GM12878 (cell line): ENCODE data around the gene TOE1. TPM values are rescaled to one million over a fixed set of nuclear protein-coding genes. Genes with fewer than 3 reads are reported as not detected.

Experiments used
- ATAC-seq: fragments of 200-7000 bp; cut with Tn5 transposase; 3 replicates; pipeline ENCODE4 v1.9.1; 2020; ENCODE audit warnings: mild to moderate bottlenecking, moderate library complexity
- BruUV-seq: library from RNA; stranded (reverse); fragments of 400-500 nt; replicated peaks from 2 replicates; lab custom pipeline; 2021; lab: Mats Ljungman, UMichigan
- CTCF ChIA-PET: fragments of 300-600 bp; sonication (Branson Sonifier 250); formaldehyde crosslinking; extraction: SDS; loops from one replicate; lab custom pipeline; 2021; ENCODE audit warnings: inconsistent platforms; lab: Yijun Ruan, JAX
- POLR2A ChIA-PET: fragments of 350-600 bp; formaldehyde crosslinking; extraction: SDS; loops from one replicate; lab custom pipeline; 2021; ENCODE audit warnings: inconsistent platforms; lab: Charles Lee
- RAD21 ChIA-PET: fragments of 300-600 bp; sonication (Branson Sonifier 250); formaldehyde crosslinking; loops from one replicate; lab custom pipeline; 2023; ENCODE audit warnings: antibody characterized with exemption; ENCODE audit not compliant: unreplicated experiment; lab: Charles Lee
- SMC1A ChIA-PET: fragments of 300-600 bp; sonication (Branson Sonifier 250); formaldehyde crosslinking; loops from one replicate; lab custom pipeline; 2023; ENCODE audit not compliant: unreplicated experiment, uncharacterized antibody; lab: Charles Lee
- DNase-seq: peaks from one replicate; pipeline ENCODE4 v3.0.0-alpha.2; 2011; ENCODE audit warnings: low read depth, low spot score
- FAIRE-seq: peaks from 3 replicates; lab custom pipeline; 2011; peaks lifted over from hg19 to GRCh38; lab: Jason Lieb, UNC
- H2AFZ ChIP-seq: 2 replicates; pipeline ENCODE4 v1.6.0; 2011; ENCODE audit warnings: low read depth, low read length, control low read depth; ENCODE audit not compliant: control insufficient read depth
- H3K27ac ChIP-seq: 2 replicates; pipeline ENCODE4 v1.5.1; 2011; ENCODE audit warnings: control low read depth; ENCODE audit not compliant: control insufficient read depth, insufficient read depth
- H3K27me3 ChIP-seq, 2 experiments: replicated peaks in 1 of 2; 2 replicates each; pipeline versions ENCODE4 v1.6.0 to v1.6.1; 2011; ENCODE audit warnings: low read length in 1 of 2; ENCODE audit not compliant: control insufficient read depth in 2 of 2, insufficient read depth in 2 of 2
- H3K36me3 ChIP-seq, 2 experiments: 2 replicates each; pipeline ENCODE4 v1.5.1; 2011; ENCODE audit warnings: low read length in 1 of 2; ENCODE audit not compliant: control insufficient read depth in 2 of 2, insufficient read depth in 2 of 2
- H3K4me1 ChIP-seq: 2 replicates; pipeline ENCODE4 v1.6.1; 2011; ENCODE audit warnings: mild to moderate bottlenecking, low read length, moderate library complexity, mixed read lengths; ENCODE audit not compliant: control insufficient read depth, insufficient read depth
- H3K4me2 ChIP-seq: 2 replicates; pipeline ENCODE4 v1.6.0; 2011; ENCODE audit warnings: control low read depth; ENCODE audit not compliant: control insufficient read depth, insufficient read depth
- H3K4me3 ChIP-seq: fragments of 200-600 bp; sonication (generic); 2 replicates; pipeline ENCODE4 v1.5.1; 2016
- H3K79me2 ChIP-seq: 2 replicates; pipeline ENCODE4 v1.6.0; 2011; ENCODE audit warnings: low read length; ENCODE audit not compliant: control insufficient read depth, insufficient read depth
- H3K9ac ChIP-seq: 2 replicates; pipeline ENCODE4 v1.8.0; 2011; ENCODE audit warnings: low read length, control low read depth, mixed read lengths; ENCODE audit not compliant: control insufficient read depth, insufficient read depth
- H3K9me3 ChIP-seq: replicated peaks from 3 replicates; pipeline ENCODE4 v1.5.1; 2011; ENCODE audit warnings: mild to moderate bottlenecking, low read length; ENCODE audit not compliant: control insufficient read depth, insufficient read depth
- H4K20me1 ChIP-seq: 2 replicates; pipeline ENCODE4 v1.6.0; 2011; ENCODE audit not compliant: control insufficient read depth, insufficient read depth
- BHLHE40 ChIP-seq, 2 experiments: fragments of 450-650 bp in 1 of 2; IDR thresholded peaks; 2 replicates each; pipeline ENCODE4 v1.6.1; 2011 to 2017; ENCODE audit warnings: low read depth in 2 of 2, borderline replicate concordance in 1 of 2, improper control_type of control experiment in 1 of 2, low read length in 1 of 2, mild to moderate bottlenecking in 1 of 2
- CHD1 ChIP-seq: IDR thresholded peaks from 2 replicates; pipeline ENCODE4 v1.6.1; 2012; ENCODE audit warnings: low read depth, low read length, improper control_type of control experiment
- CREB1 ChIP-seq: IDR thresholded peaks from 2 replicates; pipeline ENCODE4 v1.6.1; 2012; ENCODE audit warnings: low read depth, mild to moderate bottlenecking, inconsistent platforms
- CREM ChIP-seq: IDR thresholded peaks from 2 replicates; pipeline ENCODE4 v1.6.1; 2014; ENCODE audit warnings: antibody characterized with exemption, low read depth
- EGR1 ChIP-seq, 2 experiments: IDR thresholded peaks; 1 replicate in 1 of 2; 2 replicates in 1 of 2; pipeline ENCODE4 v1.6.1; 2011 to 2012; ENCODE audit warnings: low read depth in 2 of 2, low read length in 2 of 2, borderline replicate concordance in 1 of 2, mild to moderate bottlenecking in 1 of 2, moderate library complexity in 1 of 2
- EP300 ChIP-seq, 2 experiments: fragments of 150-350 bp in 1 of 2; IDR thresholded peaks; 2 replicates each; pipeline ENCODE4 v1.6.1; 2011 to 2012; ENCODE audit warnings: low read depth in 2 of 2, low read length in 2 of 2, borderline replicate concordance in 1 of 2, improper control_type of control experiment in 1 of 2, inconsistent platforms in 1 of 2; ENCODE audit not compliant: control insufficient read depth in 1 of 2
- FOXM1 ChIP-seq: IDR thresholded peaks from 2 replicates; pipeline ENCODE4 v1.6.1; 2012; ENCODE audit warnings: low read depth, mild to moderate bottlenecking, inconsistent platforms, low read length, moderate library complexity
- HCFC1 ChIP-seq: fragments of 150-350 bp; IDR thresholded peaks from 2 replicates; pipeline ENCODE4 v1.6.1; 2014; ENCODE audit warnings: low read length
- MEF2A ChIP-seq: IDR thresholded peaks from 2 replicates; pipeline ENCODE4 v1.6.1; 2011; ENCODE audit warnings: low read depth, mild to moderate bottlenecking, low read length, moderate library complexity; ENCODE audit not compliant: insufficient read depth
- MTA3 ChIP-seq: IDR thresholded peaks from 2 replicates; pipeline ENCODE4 v1.6.1; 2012; ENCODE audit warnings: low read length, inconsistent platforms, borderline replicate concordance
- POLR2AphosphoS5 ChIP-seq: IDR thresholded peaks from 2 replicates; pipeline ENCODE4 v1.6.1; 2011; ENCODE audit warnings: mild to moderate bottlenecking, low read length, inconsistent platforms
- RAD21 ChIP-seq: IDR thresholded peaks from 2 replicates; pipeline ENCODE4 v1.6.1; 2011; ENCODE audit warnings: mild to moderate bottlenecking, low read depth, low read length, moderate library complexity; ENCODE audit not compliant: insufficient read depth
- SMC3 ChIP-seq: IDR thresholded peaks from 2 replicates; pipeline ENCODE4 v1.6.1; 2011; ENCODE audit warnings: low read length, improper control_type of control experiment, borderline replicate concordance
- SREBF2 ChIP-seq: IDR thresholded peaks from 2 replicates; pipeline ENCODE4 v1.6.1; 2012; ENCODE audit warnings: mild to moderate bottlenecking, low read length
- YBX1 ChIP-seq: fragments of 450-650 bp; IDR thresholded peaks from 2 replicates; pipeline ENCODE4 v1.6.1; 2016; ENCODE audit warnings: antibody characterized with exemption
- ZBED1 ChIP-seq: IDR thresholded peaks from 2 replicates; pipeline ENCODE4 v1.6.1; 2016; ENCODE audit warnings: borderline replicate concordance
- WGBS: methylation state at CpG from one replicate; pipeline ENCODE4 v1.1.6; 2016; ENCODE audit warnings: low lambda C conversion rate; ENCODE audit not compliant: insufficient replicate concordance, insufficient coverage; ENCODE audit errors: missing lambda C conversion rate; 5-methylcytosine and 5-hydroxymethylcytosine counted together
- in situ Hi-C: fragments of 300-500 bp; cut with MboI; formaldehyde crosslinking; loops from 9 replicates; pipeline ENCODE4 v1.14.3; 2018; ENCODE audit warnings: mixed read lengths
- intact Hi-C: fragments of 100-400 bp; cut with micrococcal nuclease; formaldehyde crosslinking; loops from one replicate; pipeline ENCODE4 v1.14.2; 2022; ENCODE audit not compliant: unreplicated experiment
- polyA plus RNA-seq, 11 experiments: library from polyadenylated mRNA; depleted of rRNA in 4 of 11; unstranded in 6 of 11; stranded (reverse) in 5 of 11; fragments of >200 nt; fragmentation: Nextera tagmentation in 4 of 11; fragmentation: Illumina TruSeq in 1 of 11; extraction: Ambion mirVana in 4 of 11; extraction: Trizol in 1 of 11; gene quantifications; 1 replicate in 1 of 11; 2 replicates in 10 of 11; pipeline versions ENCODE4 v1.2.1 to v1.2.3, GENCODE V29; 2011 to 2016; ENCODE audit warnings: inconsistent platforms in 2 of 11, missing spikeins in 2 of 11, low read depth in 1 of 11
- total RNA-seq, 4 experiments: library from RNA; depleted of rRNA in 3 of 4; stranded (reverse); fragments of >200 nt in 3 of 4; fragmentation: Illumina TruSeq in 1 of 4; extraction: Trizol in 1 of 4; gene quantifications; 2 replicates each; pipeline versions ENCODE4 v1.2.1 to v1.2.3, GENCODE V29; 2013 to 2021
- TF ChIP-seq, protein P1 (sequence below): fragments of 150-350 bp; IDR thresholded peaks from 2 replicates; pipeline ENCODE4 v1.6.1; 2016; ENCODE audit warnings: low read depth, low read length
- TF ChIP-seq, protein P2 (sequence below): fragments of 150-350 bp; IDR thresholded peaks from 2 replicates; pipeline ENCODE4 v1.6.1; 2014; ENCODE audit warnings: mild to moderate bottlenecking, low read depth, low read length

The TOE1 gene
- total and polyA plus RNA-seq, 10 of the 15 experiments (the other 5 are each of a cell fraction or from before 2014, with no cell fraction given): 22.7 to 38.0 (median 33.3) TPM

DNA sequence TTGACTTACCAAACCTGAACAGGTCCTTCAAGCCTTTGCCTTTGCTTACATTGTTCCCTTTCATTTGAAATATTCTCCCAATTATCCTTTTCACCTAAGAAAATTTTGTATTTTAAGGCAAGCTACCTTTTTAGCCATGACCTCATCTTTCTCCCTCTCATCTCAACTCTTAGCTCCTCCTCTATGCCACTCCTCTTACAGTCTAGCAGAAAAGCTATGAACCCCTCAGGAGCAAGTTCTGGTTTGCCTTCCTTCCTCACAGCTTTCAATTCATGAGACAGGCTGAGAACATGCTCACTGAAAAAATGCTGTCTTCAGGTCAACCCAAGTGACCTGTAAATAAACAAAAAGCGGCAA, 8.6 kb downstream of the TOE1 start:
- no peaks in the 10 kb centered on the region for H3K79me2 ChIP-seq
- H2AFZ ChIP-seq: no peak overlapping the region
- FAIRE-seq (no peak), DNase-seq (no peak), ATAC-seq (no peak; the same call in 2 of the 3 replicates)
- no peaks in the 10 kb centered on the region for H4K20me1 ChIP-seq
- no peaks in the 10 kb centered on the region for H3K4me1 ChIP-seq
- CTCF ChIA-PET: interaction anchor here (0.8 to 4.1 kb wide), 5 partner anchors 11 to 143 kb away, joined by 3 to 25 read pairs (median 3); partner anchors contain the start of gene TESK2
- no peak overlapping the region for H3K4me3 ChIP-seq
- H3K9ac ChIP-seq: no peak overlapping the region
- BruUV-seq: no TSS peak
- H3K9me3 ChIP-seq: no peaks in the 10 kb centered on the region
- no peak overlapping the region for H3K4me2 ChIP-seq
- WGBS: 93% methylated on average over 1 of the region's 1 CpG
- no peak overlapping the region for H3K27ac ChIP-seq
- POLR2A ChIA-PET: interaction anchor here (0.5 to 1.3 kb wide), 4 partner anchors 9 to 96 kb away, joined by 3 to 6 read pairs (median 4); partner anchors contain the start of genes MUTYH and TOE1
- intact Hi-C loops: no loop called here
- SMC1A ChIA-PET: interaction anchor here (0.7 to 3.8 kb wide), 8 partner anchors 8 to 222 kb away, joined by 3 to 23 read pairs (median 4); partner anchors contain the start of genes MUTYH, TESK2 and TOE1
- RAD21 ChIA-PET: interaction anchor here (0.8 to 1.7 kb wide), 4 partner anchors 9 to 145 kb away, joined by 3 to 7 read pairs (median 3); partner anchors contain the start of gene TOE1
- peaks cover 3 to 9% of the 10 kb centered on the region in 2 experiments for H3K36me3 ChIP-seq
- in situ Hi-C loops: no loop called here
- TF ChIP-seq, protein P1, sequence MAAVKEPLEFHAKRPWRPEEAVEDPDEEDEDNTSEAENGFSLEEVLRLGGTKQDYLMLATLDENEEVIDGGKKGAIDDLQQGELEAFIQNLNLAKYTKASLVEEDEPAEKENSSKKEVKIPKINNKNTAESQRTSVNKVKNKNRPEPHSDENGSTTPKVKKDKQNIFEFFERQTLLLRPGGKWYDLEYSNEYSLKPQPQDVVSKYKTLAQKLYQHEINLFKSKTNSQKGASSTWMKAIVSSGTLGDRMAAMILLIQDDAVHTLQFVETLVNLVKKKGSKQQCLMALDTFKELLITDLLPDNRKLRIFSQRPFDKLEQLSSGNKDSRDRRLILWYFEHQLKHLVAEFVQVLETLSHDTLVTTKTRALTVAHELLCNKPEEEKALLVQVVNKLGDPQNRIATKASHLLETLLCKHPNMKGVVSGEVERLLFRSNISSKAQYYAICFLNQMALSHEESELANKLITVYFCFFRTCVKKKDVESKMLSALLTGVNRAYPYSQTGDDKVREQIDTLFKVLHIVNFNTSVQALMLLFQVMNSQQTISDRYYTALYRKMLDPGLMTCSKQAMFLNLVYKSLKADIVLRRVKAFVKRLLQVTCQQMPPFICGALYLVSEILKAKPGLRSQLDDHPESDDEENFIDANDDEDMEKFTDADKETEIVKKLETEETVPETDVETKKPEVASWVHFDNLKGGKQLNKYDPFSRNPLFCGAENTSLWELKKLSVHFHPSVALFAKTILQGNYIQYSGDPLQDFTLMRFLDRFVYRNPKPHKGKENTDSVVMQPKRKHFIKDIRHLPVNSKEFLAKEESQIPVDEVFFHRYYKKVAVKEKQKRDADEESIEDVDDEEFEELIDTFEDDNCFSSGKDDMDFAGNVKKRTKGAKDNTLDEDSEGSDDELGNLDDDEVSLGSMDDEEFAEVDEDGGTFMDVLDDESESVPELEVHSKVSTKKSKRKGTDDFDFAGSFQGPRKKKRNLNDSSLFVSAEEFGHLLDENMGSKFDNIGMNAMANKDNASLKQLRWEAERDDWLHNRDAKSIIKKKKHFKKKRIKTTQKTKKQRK: no peak
- TF ChIP-seq EP300 (IDR thresholded peaks at IDR 0.05; ENCODE audit: borderline replicate concordance in 1 of 2, control insufficient read depth in 1 of 2, low read depth in 2 of 2, low read length in 2 of 2): no peak
- TF ChIP-seq POLR2AphosphoS5: no peak
- no peak for TF ChIP-seq FOXM1
- TF ChIP-seq CHD1: no peak
- TF ChIP-seq HCFC1: no peak
- no peak for TF ChIP-seq EGR1 (IDR thresholded peaks at IDR 0.05; ENCODE audit: borderline replicate concordance in 1 of 2, low read depth in 2 of 2, low read length in 2 of 2)
- no peak for TF ChIP-seq ZBED1
- TF ChIP-seq SREBF2: no peak
- TF ChIP-seq CREB1: no peak
- no peak for TF ChIP-seq BHLHE40 (IDR thresholded peaks at IDR 0.05; ENCODE audit: borderline replicate concordance in 1 of 2, low read depth in 2 of 2, low read length in 1 of 2)
- no peak for TF ChIP-seq RAD21
- TF ChIP-seq SMC3: no peak
- no peak for TF ChIP-seq MTA3
- no peak for TF ChIP-seq CREM
- no peak for TF ChIP-seq YBX1
- no peak for TF ChIP-seq MEF2A
- TF ChIP-seq, protein P2, sequence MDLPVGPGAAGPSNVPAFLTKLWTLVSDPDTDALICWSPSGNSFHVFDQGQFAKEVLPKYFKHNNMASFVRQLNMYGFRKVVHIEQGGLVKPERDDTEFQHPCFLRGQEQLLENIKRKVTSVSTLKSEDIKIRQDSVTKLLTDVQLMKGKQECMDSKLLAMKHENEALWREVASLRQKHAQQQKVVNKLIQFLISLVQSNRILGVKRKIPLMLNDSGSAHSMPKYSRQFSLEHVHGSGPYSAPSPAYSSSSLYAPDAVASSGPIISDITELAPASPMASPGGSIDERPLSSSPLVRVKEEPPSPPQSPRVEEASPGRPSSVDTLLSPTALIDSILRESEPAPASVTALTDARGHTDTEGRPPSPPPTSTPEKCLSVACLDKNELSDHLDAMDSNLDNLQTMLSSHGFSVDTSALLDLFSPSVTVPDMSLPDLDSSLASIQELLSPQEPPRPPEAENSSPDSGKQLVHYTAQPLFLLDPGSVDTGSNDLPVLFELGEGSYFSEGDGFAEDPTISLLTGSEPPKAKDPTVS: no peak
- H3K27me3 ChIP-seq: no peaks in the 10 kb centered on the region
